GM06990 (cell line): ENCODE measurements around the gene ADCY7.

ENCODE experiments used
- DNase-seq: peaks from one replicate; pipeline ENCODE4 v3.0.0-alpha.2; 2011; ENCODE audit not compliant: insufficient read length; ENCODE audit errors: extremely low read depth
- H3K27me3 ChIP-seq: replicated peaks from 2 replicates; pipeline ENCODE4 v1.6.0; 2011; ENCODE audit warnings: low read length; ENCODE audit not compliant: control insufficient read depth, insufficient read depth
- H3K36me3 ChIP-seq: 2 replicates; pipeline ENCODE4 v1.5.1; 2011; ENCODE audit warnings: low read length; ENCODE audit not compliant: control insufficient read depth, insufficient read depth
- H3K4me3 ChIP-seq: replicated peaks from 2 replicates; pipeline ENCODE4 v1.5.1; 2011; ENCODE audit warnings: low read depth, mild to moderate bottlenecking, control low read depth, low read length
- CTCF ChIP-seq: IDR thresholded peaks from 2 replicates; pipeline ENCODE4 v1.5.1; 2011; ENCODE audit warnings: low read length, control low read depth, mild to moderate bottlenecking, inconsistent platforms; ENCODE audit not compliant: insufficient read depth, poor library complexity, severe bottlenecking

Gene ADCY7

GRCh38 chr16:50267651-50268050 is 1.3 kb downstream of the ADCY7 start:
- H3K36me3 ChIP-seq = no peaks in the 10 kb centered on the region; the same call in 1 of the 2 replicates
- DNase-seq = no peak
- H3K27me3 ChIP-seq = no peaks in the 10 kb centered on the region
- peak overlapping the region; percentile 84 for H3K4me3 ChIP-seq
- no peak for TF ChIP-seq CTCF

- no peak for TF ChIP-seq CTCF
- H3K4me3 ChIP-seq = no peak overlapping the region
- no peaks in the 10 kb centered on the region; the same call in 1 of the 2 replicates for H3K36me3 ChIP-seq
- no peaks in the 10 kb centered on the region for H3K27me3 ChIP-seq
- no peak for DNase-seq
Measured at GRCh38 chr16:50268352-50268751, 2.0 kb downstream of the ADCY7 start.

DNA sequence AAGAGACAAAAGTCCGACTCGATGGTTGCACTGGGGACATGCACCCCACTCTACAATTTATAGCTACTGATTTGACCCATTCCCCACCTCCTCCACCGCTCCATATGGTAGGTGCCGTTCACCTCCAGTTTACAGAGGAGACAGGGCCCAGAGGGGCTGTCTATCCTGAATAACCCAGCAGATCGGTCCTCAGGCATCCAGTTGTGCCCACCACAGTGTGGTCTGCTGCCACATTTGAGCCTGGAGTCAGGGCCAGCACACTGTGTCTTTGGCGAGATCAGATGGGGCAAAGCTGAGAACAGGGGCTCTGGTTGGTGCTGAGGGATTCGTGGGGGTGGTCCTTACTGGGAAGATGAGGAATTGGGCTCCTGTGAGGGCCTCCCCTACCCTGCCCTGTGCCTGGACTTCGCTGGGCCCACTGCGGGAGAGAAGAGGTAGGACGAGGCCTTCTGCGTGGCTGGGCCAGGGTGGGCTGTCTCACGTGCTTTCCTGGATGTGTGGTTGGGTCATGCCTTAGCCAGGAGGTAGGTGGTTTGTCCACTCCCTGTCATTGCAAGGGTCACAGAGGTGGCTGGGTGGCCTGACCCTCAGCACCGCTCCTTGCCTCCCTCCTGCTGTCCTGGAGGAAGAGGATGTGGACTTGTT is 2.8 kb downstream of the ADCY7 start:
- no peak for DNase-seq
- H3K36me3 ChIP-seq = no peaks in the 10 kb centered on the region; the same call in 1 of the 2 replicates
- H3K27me3 ChIP-seq = no peaks in the 10 kb centered on the region
- no peak overlapping the region for H3K4me3 ChIP-seq
- TF ChIP-seq CTCF = no peak

- Histone ChIP-seq H3K4me3 (no peak overlapping the region), H3K36me3 (no peaks in the 10 kb centered on the region; the same call in 1 of the 2 replicates), H3K27me3 (no peaks in the 10 kb centered on the region)
- no peak for TF ChIP-seq CTCF
- no peak for DNase-seq
Measured at GRCh38 chr16:50269769-50270509, 3.6 kb downstream of the ADCY7 start.

DNA sequence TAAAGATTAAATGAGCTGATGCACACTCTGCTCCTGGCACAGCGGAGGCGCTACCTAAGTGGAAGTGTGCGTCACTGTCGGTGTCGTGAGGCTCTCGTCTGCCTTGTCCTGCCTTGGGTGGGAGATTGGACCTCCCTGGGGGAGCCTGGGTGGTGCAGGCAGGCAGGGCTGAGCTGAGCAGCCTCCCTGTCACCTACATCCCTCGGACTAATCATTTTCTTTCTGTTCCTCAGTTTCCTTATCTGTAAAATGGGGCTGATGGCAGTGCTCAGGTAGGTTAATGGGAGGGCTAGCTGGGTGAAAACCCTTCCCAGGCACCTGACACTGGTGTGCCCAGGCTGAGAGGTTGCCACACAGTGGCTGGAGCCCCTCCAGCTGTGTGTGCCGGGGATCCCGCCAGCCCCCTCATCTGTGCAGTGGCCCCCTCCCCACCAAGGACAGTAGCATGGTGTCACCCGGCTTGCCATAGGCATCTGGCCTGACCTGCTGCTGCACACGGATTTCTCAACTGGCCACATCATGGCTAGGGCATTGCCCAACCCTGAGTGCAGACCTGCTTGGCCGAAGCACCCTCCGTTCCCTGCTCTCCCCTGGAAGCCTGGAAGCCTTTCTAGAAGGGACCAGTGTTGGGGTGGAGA is 4.3 kb downstream of the ADCY7 start:
- Histone ChIP-seq H3K36me3 (no peaks in the 10 kb centered on the region; the same call in 1 of the 2 replicates), H3K27me3 (no peaks in the 10 kb centered on the region), H3K4me3 (no peak overlapping the region)
- no peak for TF ChIP-seq CTCF
- no peak for DNase-seq
